HG03103 (cell line): ENCODE measurements around the gene ANKRD40CL.
"Not testable (repeated sequence)": the region's sequence is repeated elsewhere in the genome, so short reads cannot be mapped to it uniquely, and the experiment has no call there.

Experiments used
- ATAC-seq: cut with Tn5 transposase; IDR thresholded peaks from one replicate; pipeline ENCODE4 v1.9.1; 2021; ENCODE audit warnings: low read depth; ENCODE audit not compliant: unreplicated experiment

ANKRD40CL gene, protein sequence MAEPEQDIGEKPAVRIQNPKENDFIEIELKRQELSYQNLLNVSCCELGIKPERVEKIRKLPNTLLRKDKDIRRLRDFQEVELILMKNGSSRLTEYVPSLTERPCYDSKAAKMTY

DNA sequence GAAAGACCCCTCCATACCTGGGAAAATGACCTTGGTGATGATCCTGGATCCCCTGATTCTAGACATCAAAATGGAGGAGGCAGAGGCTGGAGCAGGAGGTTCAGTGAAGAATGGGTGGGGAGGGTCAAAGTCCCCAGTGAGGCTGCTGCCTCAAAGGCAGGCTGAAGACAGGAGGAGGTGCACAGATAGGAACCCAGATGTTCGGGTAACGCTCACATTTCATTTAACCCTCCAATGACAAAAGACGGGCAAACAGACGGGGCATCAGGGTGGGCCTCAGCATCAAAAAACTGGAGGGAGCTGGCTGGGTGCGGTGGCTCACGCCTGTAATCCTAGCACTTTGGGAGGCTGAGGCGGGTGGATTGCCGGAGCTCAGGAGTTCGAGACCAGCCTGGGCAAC, at the start of gene ANKRD40CL:
Gene ANKRD40CL (minus strand): TSS at position 73 of the 400 bp plus-strand sequence. CDS start 605 bp downstream, outside the sequence.
- no peak for ATAC-seq

DNA sequence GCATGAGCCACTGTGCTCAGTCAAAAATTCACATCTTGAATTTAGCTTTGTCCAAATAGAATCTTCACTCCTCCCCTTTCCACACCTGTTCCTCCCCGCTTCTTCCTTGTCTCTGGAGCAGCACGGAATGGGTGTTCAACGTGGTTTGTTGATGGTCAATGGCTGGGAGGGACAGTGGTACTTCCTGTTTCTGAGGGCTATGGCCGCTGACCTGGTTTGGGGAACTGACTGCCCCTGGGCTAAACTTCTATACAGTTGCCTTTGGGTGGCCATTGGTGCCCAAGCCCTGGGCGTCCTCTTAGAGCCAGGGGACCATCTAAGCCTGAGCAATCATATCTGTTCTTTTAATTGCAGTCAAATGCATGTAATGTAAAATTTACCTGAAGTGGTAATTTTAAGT, 49.0 kb upstream of the ANKRD40CL start:
- ATAC-seq, result no peak

DNA sequence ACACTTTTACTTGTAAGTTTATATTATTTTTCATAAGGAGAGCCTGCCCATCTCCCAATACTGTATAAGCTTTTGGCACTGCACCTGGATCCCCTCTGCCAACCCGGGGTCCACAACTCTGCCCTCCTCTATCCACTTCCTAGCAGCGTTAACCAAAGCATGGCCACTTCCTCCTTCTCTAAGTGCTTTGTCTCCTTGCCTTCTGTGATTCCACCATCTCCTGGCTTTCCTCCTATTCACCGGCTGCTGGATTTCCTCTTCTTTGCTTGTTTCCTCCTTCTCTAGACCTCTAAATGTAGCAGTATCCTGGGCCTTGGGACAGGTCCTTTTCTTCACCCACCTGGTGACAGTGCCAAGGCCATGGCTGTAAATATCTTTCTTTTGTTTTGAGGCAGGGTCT, 48.1 kb upstream of the ANKRD40CL start:
- ATAC-seq, result no peak

DNA sequence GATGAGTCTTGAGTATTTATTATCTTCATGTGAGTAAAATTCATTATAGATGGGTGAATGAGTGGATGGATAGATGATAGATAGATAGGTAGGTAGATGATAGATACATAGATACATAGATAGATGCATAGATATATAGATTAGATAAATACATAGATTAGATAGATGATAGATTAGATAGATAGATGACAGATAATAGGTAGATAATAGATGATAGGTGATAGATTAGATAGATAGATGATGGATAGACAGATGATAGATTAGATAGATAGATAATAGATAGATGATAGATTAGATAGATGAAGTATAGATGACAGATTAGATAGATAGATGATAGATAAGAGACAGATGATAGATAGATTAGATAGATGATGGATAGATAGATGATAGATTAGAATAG, 46.3 kb upstream of the ANKRD40CL start:
- no peak for ATAC-seq

DNA sequence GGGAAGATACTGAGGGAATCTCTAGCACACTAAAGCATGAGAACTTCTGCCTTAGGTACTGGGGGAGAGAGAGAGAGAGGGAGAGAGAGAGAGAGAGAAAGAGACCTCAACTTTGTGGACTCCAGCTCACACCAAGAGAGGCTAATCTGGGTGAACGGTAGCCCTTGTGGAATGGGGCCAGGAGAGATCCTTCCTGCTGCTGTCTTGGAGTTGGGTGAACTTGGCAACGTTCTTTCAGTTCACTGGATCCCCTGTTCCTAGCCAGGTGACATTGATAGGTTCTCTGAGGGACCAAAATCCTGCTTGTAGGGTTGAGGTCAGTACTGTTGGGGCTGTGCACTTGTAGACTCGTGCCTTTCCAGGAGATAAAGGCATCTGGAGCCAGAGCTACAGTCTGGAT, 41.6 kb upstream of the ANKRD40CL start:
- no peak for ATAC-seq

DNA sequence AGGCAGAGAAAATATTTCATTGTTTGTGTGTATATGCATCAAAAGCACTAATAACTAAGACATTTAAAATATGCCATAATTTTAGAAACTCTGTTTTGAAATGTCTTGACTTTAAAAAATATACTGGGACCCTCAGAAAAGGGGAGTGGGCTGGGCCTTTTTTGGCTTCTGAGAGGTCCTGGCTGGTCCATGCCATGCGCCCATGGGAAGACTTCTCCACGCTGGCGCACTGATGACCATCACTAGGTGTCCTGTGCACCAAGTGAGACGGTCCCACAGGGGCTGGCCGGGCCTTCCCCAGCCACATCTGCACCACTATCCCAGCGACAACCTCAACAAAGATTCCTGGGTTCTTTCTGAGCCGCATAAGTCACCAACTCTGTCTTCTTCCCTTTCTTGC, 41.1 kb upstream of the ANKRD40CL start:
- ATAC-seq, result no peak

DNA sequence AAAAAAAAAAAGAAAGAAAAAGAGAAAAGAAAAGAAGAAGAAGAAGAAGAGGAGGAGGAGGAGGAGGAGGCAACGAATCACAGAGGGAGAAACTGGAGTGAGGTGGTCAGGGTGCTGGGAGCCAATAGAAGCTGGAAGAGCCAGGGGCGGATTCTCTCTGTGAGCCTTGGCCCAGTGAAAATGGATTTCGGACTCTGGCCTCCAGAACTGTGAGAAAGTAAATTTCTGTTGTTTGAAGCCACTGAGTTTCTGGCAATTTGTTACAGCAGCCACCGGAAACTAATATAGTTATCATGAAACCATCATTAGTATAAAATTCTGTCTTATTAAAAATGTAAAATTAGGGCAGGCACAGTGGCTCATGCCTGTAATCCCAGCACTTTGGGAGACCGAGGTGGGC, 40.4 kb upstream of the ANKRD40CL start:
- no peak for ATAC-seq

DNA sequence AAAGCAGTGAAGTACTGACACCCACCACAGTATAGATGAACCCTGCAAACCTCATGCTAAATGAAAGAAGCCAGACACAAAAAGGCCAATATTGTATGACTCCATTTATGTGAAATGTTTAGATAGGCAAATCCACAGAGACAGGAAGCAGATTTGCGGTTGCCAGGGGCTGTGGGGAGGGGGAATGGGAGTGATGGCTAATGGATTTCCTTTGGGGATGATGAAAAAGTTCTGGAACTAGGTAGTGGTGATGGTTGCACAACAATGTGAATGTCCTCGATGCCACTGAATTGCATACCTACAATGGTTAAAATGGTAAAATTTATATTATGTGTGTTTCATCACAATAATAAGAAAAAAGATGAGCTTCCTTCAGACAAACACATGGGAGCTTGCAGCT, 39.7 kb upstream of the ANKRD40CL start:
- no peak for ATAC-seq

DNA sequence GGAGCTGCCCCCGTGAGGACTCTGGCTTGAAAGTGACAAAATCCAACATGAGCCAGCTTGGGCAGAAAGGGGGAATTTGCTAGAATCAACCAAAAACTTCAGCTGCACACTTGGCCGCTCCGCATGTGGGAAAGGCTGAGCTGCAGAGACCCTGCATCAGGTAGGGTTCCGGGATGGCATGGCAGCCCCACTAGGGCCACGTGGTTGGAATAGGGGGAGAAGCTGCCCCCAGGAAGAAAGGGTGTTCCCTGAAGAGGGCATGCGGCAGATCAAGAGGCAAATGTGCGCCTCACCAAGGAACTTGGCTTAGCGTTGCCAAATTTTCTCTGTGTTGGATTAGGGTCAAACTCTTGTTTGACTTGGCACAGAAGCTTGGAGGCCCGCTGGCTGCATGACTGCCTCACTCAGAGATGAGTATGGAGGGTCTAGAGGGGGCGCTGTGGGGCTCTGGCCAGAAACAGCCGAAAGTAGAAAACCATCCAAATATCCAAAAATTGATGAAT, 38.9 kb upstream of the ANKRD40CL start:
- ATAC-seq, result no peak

DNA sequence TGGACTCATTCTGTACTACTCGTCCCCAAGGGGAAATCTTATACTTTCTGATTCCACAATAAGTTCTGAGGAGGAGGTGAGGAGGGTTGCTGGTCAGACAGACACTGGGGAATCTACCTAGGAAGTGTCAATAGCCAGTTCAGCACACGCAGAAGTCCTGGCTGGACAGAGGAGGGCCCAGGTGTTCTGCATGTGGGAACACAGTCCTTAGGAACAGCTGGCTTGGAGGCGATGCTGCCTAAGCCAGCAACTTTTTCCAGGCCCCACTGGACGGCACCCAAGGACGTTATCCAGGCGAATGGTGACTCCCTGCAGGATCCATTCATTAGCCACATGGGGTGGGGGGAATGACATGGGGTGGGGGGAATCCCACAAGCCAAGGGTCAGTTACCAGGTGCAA, 38.2 kb upstream of the ANKRD40CL start:
- no peak for ATAC-seq

DNA sequence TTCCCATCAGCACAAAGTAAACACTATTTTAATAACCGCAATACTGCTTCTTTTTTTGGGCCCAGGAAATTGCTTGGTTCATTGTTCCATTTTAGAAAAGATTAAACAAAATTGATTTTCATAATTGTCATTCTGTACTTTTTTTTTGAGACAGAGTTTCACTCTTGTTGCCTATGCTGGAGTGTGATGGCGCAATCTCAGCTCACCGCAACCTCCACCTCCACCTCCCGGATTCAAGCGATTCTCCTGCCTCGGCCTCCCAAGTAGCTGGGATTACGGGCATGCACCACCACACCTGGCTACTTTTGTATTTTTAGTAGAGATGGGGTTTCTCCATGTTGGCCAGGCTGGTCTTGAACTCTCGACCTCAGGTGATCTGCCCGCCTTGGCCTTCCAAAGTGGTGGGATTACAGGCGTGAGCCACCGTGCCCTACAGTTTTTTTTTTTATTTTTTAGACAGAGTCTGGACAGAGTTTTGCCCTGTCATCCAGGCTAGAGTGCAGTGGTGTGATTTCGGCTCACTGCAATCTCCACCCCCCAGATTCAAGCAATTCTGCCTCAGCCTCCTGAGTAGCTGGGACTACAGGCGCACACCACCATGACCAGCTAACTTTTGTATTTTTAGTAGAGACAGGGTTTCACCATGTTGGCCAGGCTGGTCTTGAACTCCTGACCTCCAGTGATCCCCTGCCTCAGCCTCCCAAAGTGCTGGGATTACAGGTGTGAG, 37.6 kb upstream of the ANKRD40CL start:
- not testable (repeated sequence) for ATAC-seq

DNA sequence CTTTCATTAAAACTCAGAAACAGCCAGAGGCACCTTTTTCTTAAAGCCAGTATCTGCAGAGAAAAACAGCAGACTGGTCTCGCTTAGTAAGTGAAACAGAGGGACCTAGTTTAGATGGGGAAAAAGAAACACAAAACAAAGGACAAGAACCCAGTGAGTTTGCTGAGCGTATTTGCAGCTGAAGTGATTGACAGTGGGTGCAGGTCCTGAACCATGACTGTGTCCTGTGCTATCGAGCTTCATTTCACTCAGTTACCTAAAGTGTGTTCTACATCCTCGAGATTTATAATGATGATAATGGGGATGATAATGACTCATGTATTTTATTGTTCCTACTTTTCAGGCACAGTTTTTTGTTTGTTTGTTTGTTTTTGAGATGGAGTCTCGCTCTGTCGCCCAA, 36.4 kb upstream of the ANKRD40CL start:
- no peak for ATAC-seq

DNA sequence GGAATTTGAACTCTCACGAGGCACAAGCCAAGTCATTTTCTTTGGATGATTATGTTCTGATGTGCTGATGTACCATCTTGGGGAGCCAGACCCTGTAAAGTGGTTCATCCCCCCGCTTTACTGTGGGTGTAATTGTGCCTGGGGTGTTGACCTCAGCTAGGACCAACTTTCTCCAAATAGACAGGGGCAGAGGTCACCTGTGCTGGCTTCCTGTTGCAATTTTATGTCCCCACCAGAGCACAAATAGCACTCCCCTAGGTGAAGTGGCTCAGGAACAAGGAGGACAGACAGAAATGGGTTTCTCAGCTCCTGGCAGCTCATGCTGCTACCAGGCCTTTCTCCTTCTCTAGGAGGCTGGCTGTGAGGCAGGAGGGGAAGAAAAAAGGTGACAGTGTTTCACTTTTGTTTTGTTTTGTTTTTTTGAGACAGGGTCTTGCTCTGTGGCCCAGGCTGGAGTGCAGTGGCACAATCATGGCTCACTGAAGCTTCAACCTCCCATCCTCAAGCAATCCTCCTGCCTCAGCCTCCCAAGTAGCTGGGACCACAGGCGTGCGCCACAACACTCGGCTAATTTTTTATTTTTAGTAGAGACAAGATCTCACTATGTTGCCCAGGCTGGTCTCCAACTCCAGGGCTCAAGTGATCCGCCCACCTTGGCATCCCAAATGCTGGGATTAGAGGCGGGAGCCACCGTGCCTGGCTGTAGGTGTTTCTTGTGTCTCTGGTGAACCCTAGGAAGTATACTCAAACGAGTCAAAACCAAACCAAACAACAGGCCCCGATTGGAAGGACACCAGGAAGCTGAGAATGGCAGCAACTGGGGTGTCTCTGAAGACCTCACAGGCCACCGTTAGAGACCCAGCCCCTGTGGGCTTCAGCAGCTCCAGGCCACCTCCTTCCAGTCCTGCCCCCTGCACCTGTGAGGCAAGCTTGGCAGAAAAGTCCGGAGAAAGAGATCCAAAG, 35.6 kb upstream of the ANKRD40CL start:
- ATAC-seq, result no peak

DNA sequence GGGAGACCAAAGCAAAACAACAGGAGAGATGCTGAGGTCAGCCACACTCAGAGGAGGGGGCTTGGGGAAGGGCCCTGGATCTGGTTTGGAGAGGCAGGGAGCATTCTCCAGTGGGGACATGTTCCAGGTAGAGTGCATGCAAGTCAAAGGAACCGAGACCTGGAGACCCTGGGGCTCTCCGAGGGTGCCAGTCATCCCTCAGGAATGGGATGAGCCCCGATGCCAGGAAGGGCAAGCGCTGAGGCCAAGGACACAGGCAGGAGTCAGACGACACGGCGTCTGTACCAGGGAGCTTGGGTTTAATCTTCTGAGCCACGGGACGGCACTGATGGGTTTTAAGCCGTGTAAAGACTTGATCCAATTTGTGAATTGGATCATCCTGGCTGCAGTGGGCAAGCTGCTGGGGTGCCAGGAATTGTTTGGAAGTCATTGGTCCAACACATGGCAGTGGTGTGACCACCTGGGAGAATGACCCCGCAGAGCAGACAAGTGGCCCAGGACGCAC, 32.9 kb upstream of the ANKRD40CL start:
- ATAC-seq, result no peak

DNA sequence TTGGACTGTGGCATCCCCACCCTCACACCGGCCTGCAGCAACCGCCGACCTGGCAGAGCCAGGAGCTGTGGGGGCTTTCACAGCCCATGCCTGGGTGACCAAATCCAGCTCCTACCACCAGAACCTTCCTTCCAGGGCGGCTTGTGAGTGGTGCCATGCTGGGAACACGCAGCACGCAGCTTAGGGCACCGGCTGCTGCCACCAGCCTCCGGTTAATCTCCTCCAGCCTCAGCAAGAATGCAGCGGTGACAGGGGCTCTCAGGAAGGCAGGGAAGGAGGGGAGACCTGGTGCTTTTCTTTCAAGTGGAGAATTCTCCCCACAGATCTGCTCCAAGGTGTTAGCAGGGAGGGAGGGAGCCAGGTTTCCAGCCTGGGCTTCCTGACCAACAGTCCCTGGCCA, 32.3 kb upstream of the ANKRD40CL start:
- no peak for ATAC-seq

DNA sequence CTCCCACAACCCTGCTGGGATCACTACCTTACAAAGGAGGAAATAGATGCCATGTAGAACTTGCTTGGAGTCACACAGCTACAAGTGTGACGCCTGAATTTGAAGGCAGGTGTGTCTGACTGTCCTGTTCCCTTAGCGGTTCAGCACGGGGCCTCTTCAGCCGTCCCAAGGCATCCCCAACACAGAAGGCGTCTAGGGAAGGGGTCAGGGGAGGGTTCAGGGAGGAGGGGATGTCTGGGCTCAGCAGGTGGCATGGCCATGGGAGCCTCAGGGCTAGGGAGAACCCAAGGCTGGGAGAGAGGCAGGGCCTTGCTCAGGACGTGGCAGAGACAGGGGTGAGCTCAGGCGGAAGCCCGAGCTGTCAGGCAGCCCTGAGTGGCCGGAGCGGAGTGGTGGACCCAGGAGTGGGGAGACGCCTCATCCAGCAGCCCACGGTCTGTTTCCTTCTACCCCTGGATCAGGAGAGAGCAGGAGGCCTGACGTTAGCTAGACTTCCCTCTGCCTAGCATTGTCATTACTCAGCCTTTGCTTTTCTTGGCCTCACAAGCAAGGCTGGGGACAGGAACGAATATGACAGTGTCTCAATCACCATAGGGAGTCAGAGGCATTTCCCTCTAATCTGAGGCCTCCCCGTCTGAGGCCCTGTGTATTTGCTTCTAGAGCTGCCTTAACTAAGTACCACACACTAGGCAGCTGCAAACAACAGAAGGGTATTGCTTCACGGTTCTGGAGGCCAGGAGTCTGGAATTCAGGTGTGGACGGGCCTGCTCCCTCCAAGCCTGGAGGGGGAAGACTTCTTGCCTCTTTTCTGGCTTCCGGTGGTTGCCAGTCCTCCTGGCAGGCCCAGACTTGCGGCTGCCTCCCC, 31.3 kb upstream of the ANKRD40CL start:
- ATAC-seq, result no peak

DNA sequence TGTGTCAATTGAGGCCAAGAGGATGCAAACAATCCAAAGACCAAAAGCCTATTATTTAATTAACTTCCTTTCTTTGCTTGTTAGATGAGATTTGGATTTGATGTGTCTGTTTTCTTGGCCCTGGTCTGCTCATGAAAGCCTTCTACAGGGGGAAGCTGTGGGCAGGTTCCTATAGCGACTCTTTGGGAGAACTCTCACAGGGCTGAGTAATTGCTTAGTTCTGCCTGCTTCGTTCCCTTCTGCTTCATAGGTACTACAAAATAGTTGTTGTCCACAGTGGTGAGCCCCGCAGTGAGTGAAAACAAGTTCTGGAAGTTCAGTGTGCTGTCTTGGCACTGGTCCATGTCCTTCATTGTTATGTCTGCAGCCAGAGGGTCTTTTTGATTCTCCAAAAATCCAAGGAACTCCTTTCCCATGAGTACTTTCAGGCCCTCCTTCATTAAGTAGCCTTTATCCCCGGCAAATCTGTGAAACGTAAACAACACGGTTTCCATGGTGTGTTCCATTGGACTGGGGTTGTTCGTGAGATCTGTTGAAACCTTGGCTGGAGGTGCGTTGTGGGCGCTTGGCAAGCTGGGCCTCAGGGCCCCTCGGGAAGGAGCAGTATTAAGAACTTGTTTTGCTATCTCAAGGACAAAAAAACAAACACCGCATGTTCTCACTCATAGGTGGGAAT, 30.0 kb upstream of the ANKRD40CL start:
- ATAC-seq, result no peak

DNA sequence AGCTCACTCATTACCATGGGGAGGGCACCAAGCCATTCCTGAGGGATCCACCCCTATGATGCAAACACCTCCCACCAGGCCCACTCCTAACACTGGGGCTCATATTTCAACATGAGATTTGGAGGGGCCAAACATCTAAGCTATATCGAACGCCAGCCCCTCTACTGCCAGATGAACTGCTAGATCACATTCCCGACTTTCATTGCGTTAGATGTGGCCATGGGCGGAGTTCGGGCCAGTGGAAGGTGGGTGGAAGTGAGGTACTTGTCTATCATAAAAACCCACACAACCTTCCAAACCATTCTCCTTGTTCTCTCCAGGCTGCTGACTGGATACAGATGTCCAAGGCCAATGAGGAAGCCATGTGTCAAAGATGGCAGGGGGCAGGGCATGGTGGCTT, 27.0 kb upstream of the ANKRD40CL start:
- ATAC-seq, result no peak

DNA sequence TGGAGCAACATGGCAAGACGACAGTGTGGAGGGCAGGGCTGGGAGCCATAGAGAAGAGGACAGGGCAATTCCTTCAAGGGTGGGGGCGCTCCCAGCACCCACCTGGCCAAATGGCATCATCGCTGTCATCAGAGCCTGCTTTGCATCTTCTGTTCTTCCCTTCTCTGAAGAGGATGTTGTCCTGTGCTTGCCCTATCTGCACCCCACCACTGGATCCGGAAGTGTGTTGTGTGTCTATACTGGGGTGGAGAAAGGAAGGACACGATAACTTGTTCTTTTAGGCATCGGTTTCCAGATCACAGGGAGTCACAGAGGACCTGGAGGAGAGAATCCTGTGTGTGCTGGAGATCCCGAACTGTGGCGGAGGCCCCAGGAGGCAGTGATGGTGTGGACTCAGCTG, 25.7 kb upstream of the ANKRD40CL start:
- ATAC-seq, result no peak

DNA sequence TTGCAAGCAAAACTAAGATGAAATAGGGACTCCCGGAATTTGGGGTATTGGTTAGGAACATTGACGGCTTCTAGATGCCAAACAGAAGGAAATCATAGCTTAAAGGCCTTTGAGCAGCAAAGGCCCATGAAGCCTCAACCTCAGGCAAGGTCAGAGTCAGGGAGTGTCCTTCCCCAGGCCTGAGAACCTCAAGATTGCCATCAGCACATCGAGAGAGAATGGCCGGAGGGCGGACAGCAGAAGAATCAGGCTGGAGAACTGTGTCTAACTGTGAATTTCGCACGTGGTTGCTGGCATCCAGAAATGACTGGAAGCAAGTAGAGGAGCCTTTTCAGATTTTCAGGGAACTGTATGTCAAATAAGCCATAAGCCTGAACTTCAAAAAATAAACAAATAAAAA, 24.8 kb upstream of the ANKRD40CL start:
- ATAC-seq, result no peak
